IMR-90 (cell line): ENCODE results near the gene AMFR. TPM values are rescaled to one million over a fixed set of nuclear protein-coding genes. Genes with fewer than 3 reads are reported as not detected.

Experiments
- ATAC-seq: fragments of 200-7000 bp; cut with Tn5 transposase; 2 replicates; pipeline ENCODE4 v1.9.1; 2020; ENCODE audit warnings: low read depth, mild to moderate bottlenecking, moderate library complexity
- BruUV-seq: library from RNA; stranded (reverse); fragments of 400-500 nt; replicated peaks from 2 replicates; lab custom pipeline; 2021; lab: Mats Ljungman, UMichigan
- CTCF ChIA-PET: fragments of 300-600 bp; formaldehyde crosslinking; extraction: SDS; loops from one replicate; lab custom pipeline; 2021; ENCODE audit warnings: antibody characterized with exemption; lab: Yijun Ruan, JAX
- POLR2A ChIA-PET: fragments of 300-600 bp; sonication (Branson Sonifier 250); formaldehyde crosslinking; loops from one replicate; lab custom pipeline; 2022; ENCODE audit warnings: antibody characterized with exemption; ENCODE audit not compliant: unreplicated experiment; lab: Charles Lee
- DNase-seq: peaks from one replicate; pipeline ENCODE4 v3.0.0; 2013
- H2AFZ ChIP-seq: replicated peaks from 2 replicates; pipeline ENCODE3; 2013; ENCODE audit warnings: low read length, mild to moderate bottlenecking; ENCODE audit not compliant: poor library complexity
- H2AK5ac ChIP-seq: 2 replicates; pipeline ENCODE4 v1.6.1; 2013; ENCODE audit warnings: low read depth, low read length, inconsistent platforms
- H2AK9ac ChIP-seq: replicated peaks from 2 replicates; pipeline ENCODE3; 2013; ENCODE audit warnings: mild to moderate bottlenecking, low read depth, low read length, moderate library complexity; ENCODE audit not compliant: poor library complexity
- H2BK120ac ChIP-seq: 2 replicates; pipeline ENCODE4 v1.6.1; 2013; ENCODE audit warnings: low read depth, low read length, inconsistent platforms
- H2BK15ac ChIP-seq: 3 replicates; pipeline ENCODE4 v1.6.1; 2013; ENCODE audit warnings: low read depth, low read length, inconsistent platforms
- H2BK20ac ChIP-seq: 2 replicates; pipeline ENCODE4 v1.6.1; 2013; ENCODE audit warnings: low read depth, mild to moderate bottlenecking, inconsistent platforms, low read length, moderate library complexity
- H2BK5ac ChIP-seq: 2 replicates; pipeline ENCODE4 v1.6.1; 2013; ENCODE audit warnings: mild to moderate bottlenecking, low read depth, low read length, inconsistent platforms; ENCODE audit not compliant: poor library complexity, severe bottlenecking
- H3K14ac ChIP-seq: replicated peaks from 2 replicates; pipeline ENCODE4 v1.6.1; 2013; ENCODE audit warnings: low read depth, low read length, inconsistent platforms
- H3K18ac ChIP-seq: 2 replicates; pipeline ENCODE4 v1.6.1; 2013; ENCODE audit warnings: low read depth, low read length, control low read depth
- H3K23ac ChIP-seq: 2 replicates; pipeline ENCODE4 v1.6.1; 2013; ENCODE audit warnings: low read depth, low read length, inconsistent platforms
- H3K27ac ChIP-seq: 2 replicates; pipeline ENCODE4 v1.5.1; 2013; ENCODE audit warnings: mild to moderate bottlenecking, control low read depth, low read length; ENCODE audit not compliant: insufficient read depth
- H3K27me3 ChIP-seq: 2 replicates; pipeline ENCODE4 v1.6.1; 2013; ENCODE audit warnings: low read length; ENCODE audit not compliant: control insufficient read depth, insufficient read depth
- H3K36me3 ChIP-seq: 2 replicates; pipeline ENCODE4 v1.6.1; 2013; ENCODE audit warnings: low read length, mixed read lengths; ENCODE audit not compliant: control insufficient read depth, insufficient read depth
- H3K4ac ChIP-seq: 2 replicates; pipeline ENCODE4 v1.6.1; 2013; ENCODE audit warnings: low read depth, low read length, inconsistent platforms
- H3K4me1 ChIP-seq: 2 replicates; pipeline ENCODE4 v1.6.1; 2013; ENCODE audit warnings: low read length, mixed read lengths; ENCODE audit not compliant: control insufficient read depth, insufficient read depth
- H3K4me2 ChIP-seq: 2 replicates; pipeline ENCODE4 v1.6.1; 2013; ENCODE audit warnings: low read depth, mild to moderate bottlenecking, control low read depth, low read length, moderate library complexity
- H3K4me3 ChIP-seq: 2 replicates; pipeline ENCODE4 v1.5.1; 2013; ENCODE audit warnings: low read depth, mild to moderate bottlenecking, control low read depth, low read length, moderate library complexity; ENCODE audit not compliant: insufficient read depth
- H3K56ac ChIP-seq: 2 replicates; pipeline ENCODE4 v1.6.1; 2013; ENCODE audit warnings: low read length, inconsistent platforms; ENCODE audit not compliant: insufficient read depth; ENCODE audit errors: extremely low read depth
- H3K79me1 ChIP-seq, 2 experiments: 2 replicates each; pipeline ENCODE4 v1.6.1; 2013; ENCODE audit warnings: low read length in 2 of 2, inconsistent platforms in 1 of 2, low read depth in 1 of 2
- H3K9ac ChIP-seq: 2 replicates; pipeline ENCODE4 v1.6.1; 2013; ENCODE audit warnings: low read depth, low read length, control low read depth
- H3K9me1 ChIP-seq: 2 replicates; pipeline ENCODE4 v1.6.1; 2013; ENCODE audit warnings: low read length, inconsistent platforms; ENCODE audit not compliant: insufficient read depth
- H3K9me3 ChIP-seq: 2 replicates; pipeline ENCODE4 v1.6.1; 2013; ENCODE audit warnings: low read length; ENCODE audit not compliant: control insufficient read depth, insufficient read depth
- H4K20me1 ChIP-seq: 2 replicates; pipeline ENCODE4 v1.6.1; 2013; ENCODE audit warnings: low read length, inconsistent platforms; ENCODE audit not compliant: insufficient read depth
- H4K5ac ChIP-seq: 2 replicates; pipeline ENCODE4 v1.6.1; 2013; ENCODE audit warnings: mild to moderate bottlenecking, low read depth, low read length, control low read depth
- H4K8ac ChIP-seq, 2 experiments: 2 replicates each; pipeline ENCODE4 v1.6.1; 2013; ENCODE audit warnings: low read depth in 2 of 2, low read length in 2 of 2, control low read depth in 1 of 2, inconsistent platforms in 1 of 2
- H4K91ac ChIP-seq: 2 replicates; pipeline ENCODE4 v1.6.1; 2013; ENCODE audit warnings: low read depth, low read length, inconsistent platforms; ENCODE audit not compliant: insufficient read depth
- CHD1 ChIP-seq: IDR thresholded peaks from 2 replicates; pipeline ENCODE4 v1.6.1; 2012; ENCODE audit warnings: low read depth, low read length, improper control_type of control experiment
- MAFK ChIP-seq: IDR thresholded peaks from 2 replicates; pipeline ENCODE4 v1.6.1; 2012; ENCODE audit warnings: low read depth, low read length, improper control_type of control experiment
- MXI1 ChIP-seq: IDR thresholded peaks from 2 replicates; pipeline ENCODE4 v1.6.1; 2012; ENCODE audit warnings: low read depth, mild to moderate bottlenecking, low read length, moderate library complexity, borderline replicate concordance
- RAD21 ChIP-seq: IDR thresholded peaks from 2 replicates; pipeline ENCODE4 v1.6.1; 2012; ENCODE audit warnings: low read length, improper control_type of control experiment
- RFX5 ChIP-seq: IDR thresholded peaks from 2 replicates; pipeline ENCODE4 v1.8.0; 2012; ENCODE audit warnings: low read depth, mild to moderate bottlenecking, low read length, moderate library complexity
- USF2 ChIP-seq: fragments of 150-350 bp; IDR thresholded peaks from 2 replicates; pipeline ENCODE4 v1.6.1; 2017; ENCODE audit warnings: mild to moderate bottlenecking, antibody characterized with exemption, low read length, low read depth
- WGBS, 2 experiments: methylation state at CpG; one replicate each; pipeline versions ENCODE4 v1.1.5 to v1.1.7; 2013; ENCODE audit warnings: missing lambda C conversion rate in 2 of 2; ENCODE audit not compliant: insufficient read length in 1 of 2; ENCODE audit errors: extremely low coverage in 2 of 2; 5-methylcytosine and 5-hydroxymethylcytosine counted together
- dilution Hi-C: fragments of 300-500 bp; cut with HindIII; formaldehyde crosslinking; loops from one replicate; pipeline ENCODE4 v1.14.3; 2018; ENCODE audit warnings: low sequenced_read_pairs; ENCODE audit not compliant: unreplicated experiment
- in situ Hi-C: fragments of 300-500 bp; cut with MboI; formaldehyde crosslinking; loops from 3 replicates; pipeline ENCODE4 v1.14.3; 2019; ENCODE audit warnings: low sequenced_read_pairs, inconsistent platforms, mixed read lengths
- intact Hi-C: fragments of 100-400 bp; cut with micrococcal nuclease; formaldehyde crosslinking; loops from 2 replicates; pipeline ENCODE4 v1.10.0; 2022
- polyA plus RNA-seq, 3 experiments: library from polyadenylated mRNA; depleted of rRNA; stranded (reverse); fragments of >200 nt; gene quantifications; 2 replicates each; pipeline ENCODE4 v1.2.3, GENCODE V29; 2012; ENCODE audit warnings: low replicate concordance in 1 of 3
- total RNA-seq: library from RNA; depleted of rRNA; stranded (reverse); fragments of >200 nt; gene quantifications from 2 replicates; pipeline ENCODE4 v1.2.3, GENCODE V29; 2012
- TF ChIP-seq, protein P1 (sequence below): fragments of 150-350 bp; IDR thresholded peaks from 2 replicates; pipeline ENCODE4 v1.6.1; 2016; ENCODE audit warnings: low read depth, mild to moderate bottlenecking, low read length, moderate library complexity, borderline replicate concordance

The AMFR gene
- total and polyA plus RNA-seq, 2 of the 4 experiments (the other 2 are of a cell fraction): 60.7 to 216 TPM

DNA sequence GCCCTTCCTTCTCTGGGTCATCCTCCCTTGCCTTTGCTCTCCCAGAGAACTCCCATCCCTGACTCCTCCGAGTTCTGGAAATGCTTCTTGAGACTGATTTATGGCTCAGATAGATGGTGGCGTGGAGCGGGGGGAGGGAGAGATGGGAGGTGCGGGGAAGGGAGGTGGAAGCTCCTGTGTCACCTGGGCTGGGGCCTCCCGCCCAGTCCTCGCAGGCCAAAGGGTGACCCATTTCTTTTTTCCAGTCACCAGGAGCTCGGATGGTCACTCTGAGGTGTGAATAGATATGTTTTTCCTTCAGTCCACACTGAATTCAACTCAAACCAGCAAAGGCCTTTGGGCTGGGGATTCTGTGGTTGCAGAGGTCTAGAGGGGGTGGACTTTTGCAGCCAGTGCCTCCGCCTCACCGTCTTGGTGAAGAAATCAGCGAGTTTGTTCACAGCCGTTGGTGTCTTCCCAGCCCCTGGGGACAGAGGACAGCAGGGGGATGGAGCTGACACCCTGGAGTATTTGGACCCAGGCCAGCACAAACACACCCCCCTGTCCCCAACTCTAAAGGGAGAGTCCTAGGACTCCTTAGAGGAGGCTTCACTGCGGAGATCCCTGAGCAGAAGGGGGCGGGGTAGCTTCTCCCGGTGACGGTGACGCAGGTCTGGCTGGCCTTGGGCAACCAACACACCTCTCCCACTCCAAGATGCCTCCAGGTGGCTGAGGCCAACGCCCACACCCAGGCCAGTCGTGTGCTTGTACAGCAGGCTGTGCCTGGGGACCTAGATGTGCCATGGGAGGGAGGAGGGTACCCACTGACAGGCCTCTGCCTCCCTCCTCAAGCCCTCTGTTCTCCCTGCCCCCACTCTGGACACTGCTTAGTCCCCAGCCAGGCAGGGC is 80.6 kb downstream of the AMFR start:
- Histone ChIP-seq H4K91ac (no peak overlapping the region), H2AFZ (no peak overlapping the region), H3K79me1 (no peaks in the 10 kb centered on the region), H2BK20ac (no peak overlapping the region), H3K36me3 (no peaks in the 10 kb centered on the region), H3K56ac (no peak overlapping the region), H4K8ac (no peak overlapping the region), H2BK15ac (no peak overlapping the region), H3K4me2 (no peak overlapping the region), H3K27me3 (no peaks in the 10 kb centered on the region; the same call in 1 of the 2 replicates), H3K4me3 (no peak overlapping the region), H3K4ac (no peak overlapping the region), H2AK9ac (no peak overlapping the region), H3K27ac (no peak overlapping the region), H3K9me3 (no peaks in the 10 kb centered on the region), H3K23ac (no peak overlapping the region), H4K20me1 (no peaks in the 10 kb centered on the region), H3K4me1 (peaks cover 2% of the 10 kb centered on the region; the same call in 1 of the 2 replicates), H4K5ac (no peak overlapping the region), H3K9me1 (no peaks in the 10 kb centered on the region), H3K18ac (no peak overlapping the region), H2BK5ac (no peak overlapping the region), H3K9ac (no peak overlapping the region), H2AK5ac (no peak overlapping the region), H3K14ac (no peak overlapping the region), H2BK120ac (no peak overlapping the region)
- ChIA-PET POLR2A (no interaction called here), CTCF (no interaction called here)
- no CpG with 5 or more reads among the region's 18 CpGs for WGBS, 2 experiments
- intact Hi-C loops: no loop called here
- no peak for DNase-seq
- in situ Hi-C loops: no loop called here
- dilution Hi-C loops: no loop called here
- ATAC-seq: no peak
- TF ChIP-seq CHD1 (no peak), MAFK (no peak), MXI1 (no peak), USF2 (no peak), RFX5 (no peak), RAD21 (no peak)
- TF ChIP-seq, protein P1, sequence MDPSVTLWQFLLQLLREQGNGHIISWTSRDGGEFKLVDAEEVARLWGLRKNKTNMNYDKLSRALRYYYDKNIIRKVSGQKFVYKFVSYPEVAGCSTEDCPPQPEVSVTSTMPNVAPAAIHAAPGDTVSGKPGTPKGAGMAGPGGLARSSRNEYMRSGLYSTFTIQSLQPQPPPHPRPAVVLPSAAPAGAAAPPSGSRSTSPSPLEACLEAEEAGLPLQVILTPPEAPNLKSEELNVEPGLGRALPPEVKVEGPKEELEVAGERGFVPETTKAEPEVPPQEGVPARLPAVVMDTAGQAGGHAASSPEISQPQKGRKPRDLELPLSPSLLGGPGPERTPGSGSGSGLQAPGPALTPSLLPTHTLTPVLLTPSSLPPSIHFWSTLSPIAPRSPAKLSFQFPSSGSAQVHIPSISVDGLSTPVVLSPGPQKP: no peak
- BruUV-seq: no TSS peak
